HEK293T (cell line): ENCODE measurements around the gene CRADD.

ENCODE experiments used
- CTCF ChIA-PET: fragments of 350-600 bp; formaldehyde crosslinking; extraction: SDS; loops from one replicate; lab custom pipeline; 2021; ENCODE audit warnings: antibody characterized with exemption, inconsistent platforms; lab: Yijun Ruan, JAX
- POLR2A ChIA-PET: fragments of 350-600 bp; formaldehyde crosslinking; extraction: SDS; loops from one replicate; lab custom pipeline; 2020; ENCODE audit warnings: antibody characterized with exemption, inconsistent platforms; lab: Yijun Ruan, JAX
- DNase-seq: peaks from one replicate; pipeline ENCODE4 v3.0.0; 2012; ENCODE audit warnings: mixed read lengths; ENCODE audit errors: extremely low spot score
- ARNT ChIP-seq: fragments of 450-650 bp; IDR thresholded peaks from 2 replicates; pipeline ENCODE4 v1.6.1; 2017; ENCODE audit warnings: mild to moderate bottlenecking
- BHLHE40 ChIP-seq: fragments of 450-650 bp; IDR thresholded peaks from 2 replicates; pipeline ENCODE4 v1.6.1; 2016; ENCODE audit warnings: mild to moderate bottlenecking, moderate library complexity, borderline replicate concordance
- CTBP1 ChIP-seq: fragments of 450-650 bp; IDR thresholded peaks from 2 replicates; pipeline ENCODE4 v1.6.1; 2016; ENCODE audit warnings: borderline replicate concordance
- ELF4 ChIP-seq: fragments of 450-650 bp; IDR thresholded peaks from 2 replicates; pipeline ENCODE4 v1.6.1; 2017; ENCODE audit warnings: antibody characterized with exemption
- FOXA1 ChIP-seq: fragments of 450-650 bp; IDR thresholded peaks from 2 replicates; pipeline ENCODE4 v1.6.1; 2016; ENCODE audit warnings: mild to moderate bottlenecking
- FOXK2 ChIP-seq: fragments of 450-650 bp; IDR thresholded peaks from 2 replicates; pipeline ENCODE4 v1.6.1; 2016; ENCODE audit warnings: mild to moderate bottlenecking
- FOXM1 ChIP-seq: fragments of 450-650 bp; IDR thresholded peaks from 2 replicates; pipeline ENCODE4 v1.6.1; 2017; ENCODE audit warnings: mild to moderate bottlenecking, borderline replicate concordance
- HDGF ChIP-seq: fragments of 450-650 bp; IDR thresholded peaks from 2 replicates; pipeline ENCODE4 v1.6.1; 2017; ENCODE audit warnings: antibody characterized with exemption, borderline replicate concordance
- L3MBTL2 ChIP-seq: fragments of 450-650 bp; conservative IDR thresholded peaks from 2 replicates; pipeline ENCODE4 v1.6.1; 2016; ENCODE audit warnings: mild to moderate bottlenecking
- LEF1 ChIP-seq: fragments of 450-650 bp; IDR thresholded peaks from 2 replicates; pipeline ENCODE4 v1.6.1; 2017; ENCODE audit warnings: mild to moderate bottlenecking, borderline replicate concordance
- NFRKB ChIP-seq: fragments of 450-650 bp; IDR thresholded peaks from 2 replicates; pipeline ENCODE4 v1.6.1; 2016; ENCODE audit warnings: mild to moderate bottlenecking, moderate library complexity
- PKNOX1 ChIP-seq: fragments of 450-650 bp; IDR thresholded peaks from 2 replicates; pipeline ENCODE4 v1.6.1; 2016
- SP1 ChIP-seq: fragments of 450-650 bp; IDR thresholded peaks from 2 replicates; pipeline ENCODE4 v1.6.1; 2017
- SUZ12 ChIP-seq: fragments of 450-650 bp; IDR thresholded peaks from 2 replicates; pipeline ENCODE4 v1.6.1; 2016; ENCODE audit warnings: mild to moderate bottlenecking
- TARDBP ChIP-seq: fragments of 450-650 bp; IDR thresholded peaks from 2 replicates; pipeline ENCODE4 v1.6.1; 2016
- ZNF384 ChIP-seq: fragments of 450-650 bp; IDR thresholded peaks from 2 replicates; pipeline ENCODE4 v1.6.1; 2016

The CRADD gene

DNA sequence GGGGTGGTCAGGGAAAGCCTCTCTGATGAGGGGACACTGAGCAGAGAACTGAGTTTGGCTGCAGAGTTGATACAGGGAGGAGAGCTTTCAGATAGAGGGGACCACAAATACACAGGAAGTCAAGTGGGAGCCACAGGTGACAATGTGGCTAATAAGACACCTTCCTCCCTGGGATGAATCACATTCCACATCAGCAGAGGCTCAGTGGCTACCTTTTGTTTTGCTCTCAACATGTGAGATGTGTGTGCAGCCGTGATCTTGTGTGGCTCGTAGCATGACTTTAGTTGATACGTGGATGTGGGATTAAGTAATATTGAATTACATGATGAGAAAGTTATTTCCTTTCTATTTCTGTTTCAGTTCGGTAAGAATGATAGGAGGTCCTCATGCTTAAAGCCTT, 7.5 kb downstream of the CRADD start:
- ChIA-PET POLR2A (no interaction called here), CTCF (no interaction called here)
- DNase-seq, result no peak
- TF ChIP-seq SP1 (no peak), ARNT (no peak), FOXK2 (no peak), NFRKB (no peak), ELF4 (no peak), CTBP1 (no peak), HDGF (no peak), FOXA1 (no peak), L3MBTL2 (no peak), ZNF384 (no peak), LEF1 (no peak), PKNOX1 (no peak), BHLHE40 (no peak), TARDBP (no peak)

- ChIA-PET CTCF (interaction anchor here (0.6 kb wide), 1 partner anchor 86 kb away, joined by 3 read pairs; no protein-coding TSS in a partner anchor), POLR2A (no interaction called here)
- DNase-seq, result no peak
- TF ChIP-seq SUZ12, result no peak
- TF ChIP-seq NFRKB, result no peak
- TF ChIP-seq PKNOX1, result peak; percentile 67
- no peak for TF ChIP-seq ZNF384
These were observed 9.6 kb downstream of the CRADD start for GRCh38 chr12:93686572-93687356.

DNA sequence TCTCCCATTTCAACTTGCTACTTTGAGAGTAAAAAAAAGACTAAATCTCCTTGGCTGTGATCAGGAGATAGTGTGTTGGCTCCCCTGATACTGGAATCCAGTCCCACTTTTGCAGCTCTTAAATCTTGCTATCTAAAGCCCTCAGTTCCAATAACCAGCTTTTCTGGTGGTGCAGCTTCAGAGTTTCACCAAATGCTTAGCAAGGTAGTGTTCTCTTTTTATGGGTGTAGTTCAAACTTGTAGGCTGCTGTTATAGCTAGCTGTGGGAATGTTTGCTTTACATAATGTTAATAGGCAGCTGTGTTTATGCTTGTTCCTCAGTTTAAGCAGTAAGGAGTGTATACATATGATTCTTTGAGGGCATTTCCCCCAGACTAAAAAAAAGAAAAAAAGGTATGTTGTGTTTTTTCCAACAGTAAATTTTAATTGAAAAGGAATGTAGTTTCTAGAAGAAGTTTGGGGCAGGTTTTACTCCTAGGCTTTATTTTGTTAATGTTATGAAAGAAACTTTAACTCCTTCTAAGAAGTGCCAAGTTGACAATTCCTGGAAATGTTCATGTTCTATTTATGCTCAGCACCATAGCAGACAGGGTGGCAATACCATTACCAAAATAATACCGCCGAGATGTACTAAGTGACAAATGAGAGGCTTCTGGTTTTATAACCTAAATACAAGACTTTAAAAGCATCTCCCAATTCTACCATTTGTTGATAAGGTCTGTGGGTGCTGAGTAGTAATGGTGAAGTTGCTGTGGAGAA, 12.1 kb downstream of the CRADD start:
- ChIA-PET CTCF (no interaction called here), POLR2A (no interaction called here)
- no peak for DNase-seq
- no peak for TF ChIP-seq SUZ12
- TF ChIP-seq PKNOX1, result no peak

DNA sequence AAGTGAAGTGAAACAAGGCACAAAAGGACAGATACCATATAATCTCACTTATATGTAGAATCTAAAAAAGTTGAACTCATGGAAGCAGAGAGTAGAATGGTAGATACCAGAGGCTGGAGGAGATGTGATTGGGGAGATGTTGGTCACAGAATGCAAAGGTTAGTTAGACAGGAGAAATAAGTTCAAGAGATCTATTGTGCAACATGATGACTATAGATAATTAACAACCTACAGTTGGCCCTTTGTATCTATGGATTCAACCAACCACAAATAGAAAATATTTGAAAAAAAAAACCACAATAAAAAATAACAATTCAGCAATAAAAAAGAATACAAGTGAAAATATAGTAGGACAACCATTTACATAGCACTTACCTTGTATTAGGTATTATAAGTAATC, 19.3 kb downstream of the CRADD start:
- TF ChIP-seq FOXK2, result no peak
- TF ChIP-seq ELF4, result no peak
- TF ChIP-seq BHLHE40, result no peak
- no peak for TF ChIP-seq NFRKB
- TF ChIP-seq SP1, result no peak
- no peak for TF ChIP-seq ARNT
- no peak for TF ChIP-seq SUZ12
- no peak for TF ChIP-seq ZNF384
- no peak for TF ChIP-seq PKNOX1
- TF ChIP-seq FOXA1, result no peak
- ChIA-PET POLR2A (no interaction called here), CTCF (no interaction called here)
- DNase-seq, result no peak

DNA sequence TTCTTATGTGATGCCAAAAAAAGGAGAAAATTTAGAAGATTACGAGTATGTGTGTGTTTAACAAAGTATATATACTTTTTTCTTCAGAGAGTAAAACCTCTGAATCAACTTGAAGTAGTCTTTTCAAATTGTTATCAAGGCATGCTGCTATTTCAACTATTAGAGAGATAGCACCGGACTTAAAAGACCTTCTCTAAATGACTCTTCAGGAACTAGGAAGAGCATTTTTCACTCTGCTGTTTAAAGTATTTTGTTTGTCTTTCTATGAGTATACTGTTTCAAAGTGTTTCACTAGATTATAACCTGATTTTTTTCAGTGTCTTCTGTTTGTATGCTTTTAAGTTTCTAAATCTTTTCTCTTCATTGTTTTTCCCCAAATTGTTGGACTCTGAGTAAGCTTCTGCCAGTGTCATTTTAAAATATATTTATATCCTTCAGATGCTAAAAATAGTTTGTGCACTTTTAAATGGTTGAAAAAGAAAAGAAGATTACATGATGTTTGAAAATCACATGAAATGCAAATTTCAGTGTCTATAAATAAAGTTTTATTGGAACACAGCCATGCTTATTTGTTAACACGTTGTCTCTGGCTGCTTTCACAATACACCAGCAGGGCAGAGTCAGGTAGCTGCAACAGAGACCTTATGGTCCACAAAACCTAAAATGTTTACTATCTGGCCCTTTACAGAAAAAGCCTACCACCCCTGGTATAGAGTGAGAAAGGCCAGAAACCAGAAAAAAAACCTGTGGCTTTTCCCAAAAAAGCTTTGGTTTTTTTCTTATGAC, 21.3 kb downstream of the CRADD start:
- DNase-seq, result no peak
- TF ChIP-seq CTBP1 (no peak), FOXA1 (no peak), NFRKB (no peak), ARNT (no peak), L3MBTL2 (no peak), BHLHE40 (no peak), SUZ12 (no peak), ZNF384 (no peak), FOXM1 (no peak), ELF4 (no peak), FOXK2 (no peak), PKNOX1 (no peak), HDGF (no peak), SP1 (no peak), LEF1 (no peak), TARDBP (no peak)
- ChIA-PET POLR2A (interaction anchor here (1.0 kb wide), 1 partner anchor 21 kb away, joined by 4 read pairs; the partner anchor contains the start of gene CRADD), CTCF (no interaction called here)
